Activated CD4-positive, alpha-beta T cell treated with anti-CD3 and anti-CD28 coated beads for 36 hours (primary cell): ENCODE results near the gene SSB. TPM values are rescaled to one million over a fixed set of nuclear protein-coding genes. Genes with fewer than 3 reads are reported as not detected.
"Not testable (repeated sequence)": the region's sequence is repeated elsewhere in the genome, so short reads cannot be mapped to it uniquely, and the experiment has no call there.

ENCODE experiments used
- ATAC-seq: fragments of 200-7000 bp; cut with Tn5 transposase; one replicate; pipeline ENCODE4 v1.10.0; 2021; ENCODE audit warnings: mild to moderate bottlenecking, moderate library complexity
- CTCF ChIA-PET: fragments of 350-600 bp; sonication (Branson Sonifier 250); formaldehyde crosslinking; loops from one replicate; lab custom pipeline; 2021; ENCODE audit warnings: antibody characterized with exemption; lab: Charles Lee
- POLR2A ChIA-PET: fragments of 350-600 bp; sonication (Branson Sonifier 250); formaldehyde crosslinking; loops from one replicate; lab custom pipeline; 2021; ENCODE audit warnings: antibody characterized with exemption, inconsistent platforms; lab: Charles Lee
- DNase-seq: peaks from one replicate; pipeline ENCODE4 v3.0.0-alpha.2; 2020
- H3K27ac Mint-ChIP-seq: one replicate; pipeline ENCODE4 v1.8.0; 2021; ENCODE audit warnings: mixed read lengths
- H3K27me3 Mint-ChIP-seq: one replicate; pipeline ENCODE4 v1.8.0; 2021; ENCODE audit warnings: mixed read lengths
- H3K36me3 Mint-ChIP-seq: one replicate; pipeline ENCODE4 v1.8.0; 2021; ENCODE audit warnings: low read depth, mixed read lengths
- H3K4me1 Mint-ChIP-seq: one replicate; pipeline ENCODE4 v1.8.0; 2021; ENCODE audit warnings: mixed read lengths
- H3K4me3 Mint-ChIP-seq: one replicate; pipeline ENCODE4 v1.8.0; 2021; ENCODE audit warnings: mild to moderate bottlenecking, moderate library complexity, mixed read lengths
- H3K9me3 Mint-ChIP-seq: one replicate; pipeline ENCODE4 v1.8.0; 2021; ENCODE audit warnings: low read depth, mixed read lengths
- intact Hi-C, 2 experiments: fragments of 100-400 bp; cut with DNase I in 1 of 2; cut with micrococcal nuclease in 1 of 2; formaldehyde crosslinking; loops; one replicate each; pipeline versions ENCODE4 v1.14.2 to v1.15.1; 2022 to 2024; cut with DNase I, micrococcal nuclease
- total RNA-seq, 2 experiments: library from RNA; stranded (reverse); gene quantifications; one replicate each; pipeline ENCODE4 v1.2.3, GENCODE V29; 2021

SSB gene
- total RNA-seq, 2 experiments from 2014 or later, result 127 to 138 TPM

DNA sequence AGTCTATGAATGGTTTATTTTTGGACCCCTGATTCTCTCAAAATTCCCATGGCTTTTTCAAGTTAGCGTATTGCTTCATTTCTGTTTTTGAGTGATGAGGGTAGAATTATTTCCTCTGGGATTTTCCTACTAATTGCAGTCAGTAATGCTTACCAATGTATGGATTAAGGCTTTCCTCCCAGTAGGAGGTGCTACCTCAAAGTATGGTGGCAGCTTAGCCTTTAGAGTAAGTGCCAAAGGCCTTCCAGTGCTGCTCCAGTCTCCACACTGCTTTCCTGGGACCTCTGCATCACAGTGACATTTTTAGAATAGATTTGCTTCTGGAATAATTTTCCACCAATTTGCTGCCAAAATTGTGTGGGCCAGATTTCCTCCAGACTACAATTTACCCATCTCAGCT is 16.2 kb upstream of the SSB start:
- Mint-ChIP-seq H3K9me3 (no peaks in the 10 kb centered on the region), H3K27ac (no peak overlapping the region), H3K4me3 (no peak overlapping the region), H3K36me3 (no peaks in the 10 kb centered on the region), H3K27me3 (peaks cover 3% of the 10 kb centered on the region), H3K4me1 (no peaks in the 10 kb centered on the region)
- ChIA-PET POLR2A (no interaction called here), CTCF (interaction anchor here (1.3 kb wide), 1 partner anchor 16 kb away, joined by 5 read pairs; the partner anchor contains the start of gene SSB)
- ATAC-seq (no peak), DNase-seq (no peak)
- intact Hi-C loops, result no loop called here

DNA sequence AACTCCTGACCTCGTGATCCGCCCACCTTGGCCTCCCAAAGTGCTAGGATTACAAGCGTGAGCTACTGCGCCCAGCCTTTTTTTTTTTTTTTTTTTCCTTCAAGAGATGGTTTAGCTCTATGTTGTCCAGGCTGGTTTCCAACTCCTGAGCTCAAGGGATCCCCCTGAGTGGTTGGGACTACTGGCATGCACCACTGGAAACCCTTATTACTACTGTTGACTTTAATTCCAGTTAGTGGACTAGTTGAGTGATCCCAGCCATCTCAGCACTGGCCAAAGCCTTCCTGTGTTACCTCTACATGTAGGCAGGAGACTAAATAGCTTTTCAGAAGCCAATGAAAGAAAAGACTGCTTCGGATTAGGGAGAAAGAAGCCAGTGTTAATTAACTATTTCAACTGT is 8.1 kb upstream of the SSB start:
- ChIA-PET CTCF (interaction anchor here (1.5 kb wide), 1 partner anchor 269 kb away, joined by 3 read pairs; no protein-coding TSS in a partner anchor), POLR2A (no interaction called here)

DNA sequence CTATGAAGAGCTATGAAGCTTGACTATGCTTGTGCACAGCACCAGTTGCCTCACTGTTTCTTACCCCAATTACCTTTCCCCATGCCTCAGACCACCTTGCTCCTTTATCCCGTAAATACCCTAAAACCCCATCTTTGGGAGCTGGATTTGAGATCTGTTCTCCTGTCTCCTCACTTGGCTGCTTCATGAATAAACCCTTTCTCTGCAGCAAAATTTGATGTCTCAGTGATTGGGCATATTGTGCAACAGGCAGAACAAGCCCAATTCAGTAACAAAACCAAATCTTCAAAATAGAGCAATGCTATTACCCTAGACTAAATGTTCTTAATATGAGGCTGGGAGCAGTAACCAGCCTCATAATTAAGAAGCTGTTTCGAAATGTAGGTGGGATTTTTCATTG is 3.5 kb upstream of the SSB start:
- POLR2A ChIA-PET, result no interaction called here
- Mint-ChIP-seq H3K36me3 (no peaks in the 10 kb centered on the region), H3K9me3 (no peaks in the 10 kb centered on the region), H3K4me3 (no peak overlapping the region), H3K27ac (no peak overlapping the region), H3K4me1 (peaks cover 6% of the 10 kb centered on the region), H3K27me3 (peaks cover 2% of the 10 kb centered on the region)
- CTCF ChIA-PET, result interaction anchor here (0.8 to 1.4 kb wide), 2 partner anchors 30 to 33 kb away, joined by 3 to 4 read pairs; partner anchors contain the start of gene METTL5
- DNase-seq (no peak), ATAC-seq (no peak)
- intact Hi-C loops, result loop anchor here in 1 of 2 experiments (5.0 kb wide), 1 partner anchor 63 kb away; the partner anchor contains the start of gene KLHL23

More for the DNA sequence above, 8.1 kb upstream of the SSB start:
- Mint-ChIP-seq H3K4me1 (peaks cover 5% of the 10 kb centered on the region), H3K4me3 (no peak overlapping the region), H3K27ac (no peak overlapping the region), H3K27me3 (peaks cover 15% of the 10 kb centered on the region), H3K9me3 (no peaks in the 10 kb centered on the region), H3K36me3 (no peaks in the 10 kb centered on the region)
- intact Hi-C loops, result loop anchor here in 1 of 2 experiments (1.0 kb wide), 1 partner anchor 9 kb away; no protein-coding TSS in a partner anchor
- DNase-seq (no peak), ATAC-seq (no peak)

DNA sequence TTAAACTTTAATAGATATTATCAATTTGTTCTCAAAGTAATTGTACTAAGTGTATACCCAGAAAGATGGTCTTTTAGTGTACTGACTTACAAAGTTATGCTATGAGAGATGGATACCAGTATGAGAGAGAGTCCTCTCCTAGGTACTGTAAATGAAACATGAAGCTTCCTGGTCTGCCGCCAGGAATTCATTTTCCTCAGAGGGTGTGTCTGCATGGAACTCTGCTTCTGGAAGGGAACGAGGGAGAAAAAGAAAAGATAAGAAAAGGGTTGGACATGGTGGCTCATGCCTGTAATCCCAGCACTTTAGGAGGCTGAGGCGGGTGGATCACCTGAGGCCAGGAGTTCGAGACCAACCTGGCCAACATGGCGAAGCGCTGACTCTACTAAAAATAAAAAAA is 2.2 kb upstream of the SSB start:
- POLR2A ChIA-PET, result interaction anchor here (0.5 kb wide), 1 partner anchor 26 kb away, joined by 4 read pairs; no protein-coding TSS in a partner anchor
- peaks cover 2% of the 10 kb centered on the region for H3K27me3 Mint-ChIP-seq
- H3K27ac Mint-ChIP-seq, result no peak overlapping the region
- DNase-seq (no peak), ATAC-seq (no peak)
- intact Hi-C loops, result loop anchor here in 1 of 2 experiments (5.0 kb wide), 1 partner anchor 64 kb away; the partner anchor contains the start of gene KLHL23
- peaks cover 10% of the 10 kb centered on the region for H3K4me1 Mint-ChIP-seq
- H3K4me3 Mint-ChIP-seq, result no peak overlapping the region
- CTCF ChIA-PET, result no interaction called here
- peaks cover 4% of the 10 kb centered on the region for H3K36me3 Mint-ChIP-seq
- no peaks in the 10 kb centered on the region for H3K9me3 Mint-ChIP-seq

DNA sequence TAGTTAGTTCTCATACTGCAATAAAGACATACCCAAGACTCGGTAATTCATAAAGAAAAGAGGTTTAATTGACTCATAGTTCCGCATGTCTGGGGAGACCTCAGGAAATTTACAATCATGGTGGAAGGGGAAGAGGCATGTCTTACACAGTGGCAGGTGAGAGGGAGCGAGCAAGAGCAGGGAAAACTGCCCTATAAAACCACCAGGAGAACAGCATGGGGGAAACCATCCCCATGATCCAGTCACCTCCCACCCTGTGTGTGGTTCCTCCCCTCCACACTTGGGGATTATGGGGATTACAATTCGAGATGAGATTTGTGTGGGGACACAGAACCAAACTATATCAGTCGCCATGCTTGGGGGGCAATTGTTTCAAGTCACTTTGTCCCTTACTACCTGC is 1.1 kb upstream of the SSB start:
- ATAC-seq (no peak), DNase-seq (no peak)
- Mint-ChIP-seq H3K27me3 (no peaks in the 10 kb centered on the region), H3K9me3 (no peaks in the 10 kb centered on the region), H3K4me1 (peaks cover 19% of the 10 kb centered on the region), H3K27ac (no peak overlapping the region), H3K4me3 (no peak overlapping the region), H3K36me3 (peaks cover 11% of the 10 kb centered on the region)
- POLR2A ChIA-PET, result interaction anchor here (1.6 kb wide), 1 partner anchor 213 kb away, joined by 4 read pairs; no protein-coding TSS in a partner anchor
- CTCF ChIA-PET, result no interaction called here
- intact Hi-C loops, result loop anchor here in 1 of 2 experiments (5.0 kb wide), 1 partner anchor 65 kb away; the partner anchor contains the start of gene KLHL23

DNA sequence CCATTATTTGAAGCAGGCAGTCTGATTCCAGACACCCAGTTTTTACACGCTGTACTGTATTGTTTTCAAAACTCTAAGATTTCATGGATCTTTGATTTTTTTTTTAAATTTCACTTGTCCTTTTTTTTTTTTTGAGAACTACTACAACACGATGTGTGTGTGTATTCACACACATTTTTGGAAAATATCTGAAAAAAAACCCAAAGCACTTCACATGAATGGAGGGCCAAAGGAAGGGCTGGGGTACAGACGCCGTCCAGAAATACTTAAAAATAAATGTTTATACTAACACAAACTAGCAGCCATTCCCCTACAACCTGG is 314 bp upstream of the SSB start:
- peaks cover 22% of the 10 kb centered on the region for H3K4me1 Mint-ChIP-seq
- H3K27ac Mint-ChIP-seq, result peak overlapping the region; percentile 82
- ATAC-seq (no peak), DNase-seq (no peak)
- H3K4me3 Mint-ChIP-seq, result peak overlapping the region; percentile 93
- ChIA-PET CTCF (interaction anchor here (1.0 kb wide), 2 partner anchors 17 to 26 kb away, joined by 3 read pairs; no protein-coding TSS in a partner anchor), POLR2A (interaction anchor here (1.2 to 1.6 kb wide), 2 partner anchors 29 to 213 kb away, joined by 4 to 12 read pairs; partner anchors contain the start of gene UBR3)
- peaks cover 12% of the 10 kb centered on the region for H3K36me3 Mint-ChIP-seq
- intact Hi-C loops, result loop anchor here (1.0 to 5.0 kb wide), 5 partner anchors 30 to 225 kb away; partner anchors contain the start of genes CFAP210 (in 1 of the 2), FASTKD1 (in 1 of the 2), KLHL23 (in 1 of the 2) and PHOSPHO2 (in 1 of the 2)
- no peaks in the 10 kb centered on the region for H3K9me3 Mint-ChIP-seq
- no peaks in the 10 kb centered on the region for H3K27me3 Mint-ChIP-seq

DNA sequence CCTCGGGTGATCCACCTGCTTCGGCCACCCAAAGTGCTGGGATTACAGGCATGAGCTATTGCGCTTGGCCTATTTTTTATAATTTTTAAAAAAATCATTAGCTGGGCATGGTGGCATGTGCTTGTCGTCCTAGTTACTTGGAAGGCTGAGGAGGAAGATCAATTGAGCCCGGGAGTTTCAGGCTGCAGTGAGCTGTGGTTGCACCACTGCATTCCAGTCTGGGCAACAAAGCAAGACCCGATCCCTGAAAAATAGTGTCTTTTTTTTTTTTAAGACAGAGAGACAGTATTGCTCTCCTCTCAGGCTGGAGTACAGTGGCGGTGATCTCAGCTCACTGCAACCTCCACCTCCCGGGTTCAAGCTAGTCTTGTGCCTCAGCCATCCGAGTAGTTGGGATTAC is 4.8 kb downstream of the SSB start:
- ChIA-PET CTCF (interaction anchor here (1.2 to 2.0 kb wide), 4 partner anchors 9 to 15 kb away, joined by 4 to 17 read pairs (median 4); no protein-coding TSS in a partner anchor), POLR2A (no interaction called here)
- DNase-seq, result no peak
- ATAC-seq, result no peak
- H3K27ac Mint-ChIP-seq, result no peak overlapping the region
- H3K36me3 Mint-ChIP-seq, result peaks cover 38% of the 10 kb centered on the region
- H3K27me3 Mint-ChIP-seq, result no peaks in the 10 kb centered on the region
- H3K4me1 Mint-ChIP-seq, result peaks cover 19% of the 10 kb centered on the region
- no peak overlapping the region for H3K4me3 Mint-ChIP-seq
- intact Hi-C loops, result no loop called here
- no peaks in the 10 kb centered on the region for H3K9me3 Mint-ChIP-seq

DNA sequence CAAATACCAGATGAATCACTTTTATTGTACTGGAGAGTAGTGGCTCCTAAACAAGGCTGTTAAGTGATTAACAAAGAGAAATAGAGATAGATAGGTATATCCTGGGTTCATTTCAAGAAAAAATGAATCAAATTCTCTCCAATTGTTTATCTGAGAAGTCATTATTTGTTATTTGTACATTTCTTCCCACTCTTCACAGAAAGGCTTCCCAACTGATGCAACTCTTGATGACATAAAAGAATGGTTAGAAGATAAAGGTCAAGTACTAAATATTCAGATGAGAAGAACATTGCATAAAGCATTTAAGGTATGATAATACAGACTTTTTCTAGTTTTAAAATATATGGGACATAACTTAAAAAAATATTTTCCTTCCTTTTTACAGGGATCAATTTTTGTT is 7.9 kb downstream of the SSB start:
- intact Hi-C loops, result no loop called here
- H3K4me3 Mint-ChIP-seq, result no peak overlapping the region
- H3K9me3 Mint-ChIP-seq, result no peaks in the 10 kb centered on the region
- CTCF ChIA-PET, result interaction anchor here (0.9 to 1.4 kb wide), 2 partner anchors 17 to 21 kb away, joined by 3 to 4 read pairs; partner anchors contain the start of gene UBR3
- POLR2A ChIA-PET, result no interaction called here
- peaks cover 12% of the 10 kb centered on the region for H3K4me1 Mint-ChIP-seq
- ATAC-seq, result no peak
- H3K27me3 Mint-ChIP-seq, result no peaks in the 10 kb centered on the region
- H3K27ac Mint-ChIP-seq, result peak overlapping the region; percentile 61
- no peak for DNase-seq
- peaks cover 50% of the 10 kb centered on the region for H3K36me3 Mint-ChIP-seq

DNA sequence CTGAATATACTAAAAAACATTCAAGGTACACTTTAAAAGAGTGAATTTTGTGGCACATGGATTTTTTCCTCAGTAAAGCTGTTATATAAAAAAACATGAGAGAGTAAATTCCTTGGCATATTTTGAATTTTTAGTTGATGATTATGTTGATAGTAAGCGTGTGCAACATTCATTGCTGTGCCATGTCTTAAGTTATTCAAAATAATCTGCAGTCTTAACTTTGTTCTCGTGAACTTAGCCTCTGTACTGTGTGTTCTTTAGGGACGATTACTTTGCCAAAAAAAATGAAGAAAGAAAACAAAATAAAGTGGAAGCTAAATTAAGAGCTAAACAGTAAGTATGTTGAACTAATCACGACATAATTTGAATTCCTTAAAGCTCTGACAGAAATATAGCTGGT is 9.6 kb downstream of the SSB start:
- DNase-seq (no peak), ATAC-seq (no peak)
- POLR2A ChIA-PET, result no interaction called here
- Mint-ChIP-seq H3K27ac (no peak overlapping the region), H3K36me3 (peaks cover 52% of the 10 kb centered on the region), H3K9me3 (no peaks in the 10 kb centered on the region), H3K4me1 (no peaks in the 10 kb centered on the region), H3K4me3 (no peak overlapping the region), H3K27me3 (no peaks in the 10 kb centered on the region)
- CTCF ChIA-PET, result interaction anchor here (0.6 kb wide), 1 partner anchor 19 kb away, joined by 3 read pairs; the partner anchor contains the start of gene UBR3
- intact Hi-C loops, result no loop called here

DNA sequence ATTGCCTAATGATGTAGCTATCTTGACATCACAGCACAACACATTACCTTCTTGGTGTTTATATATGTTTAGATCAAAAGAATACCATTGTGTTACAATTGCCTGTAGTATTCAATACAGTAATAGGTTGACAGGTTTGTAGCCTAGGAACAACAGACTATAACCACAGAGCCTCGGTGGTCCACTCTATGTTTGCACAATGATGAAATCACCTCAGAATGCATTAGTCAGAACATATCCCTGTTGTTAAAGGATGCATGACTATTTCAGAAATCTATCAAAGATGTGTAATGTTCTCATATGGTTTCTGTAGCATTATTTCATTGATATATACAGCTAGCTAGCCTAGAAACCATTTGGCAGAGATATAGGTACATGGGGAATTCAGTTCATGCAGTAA is 17.2 kb downstream of the SSB start:
- Mint-ChIP-seq H3K36me3 (peaks cover 58% of the 10 kb centered on the region), H3K27ac (no peak overlapping the region), H3K27me3 (no peaks in the 10 kb centered on the region), H3K4me1 (peaks cover 18% of the 10 kb centered on the region), H3K9me3 (peaks cover 5% of the 10 kb centered on the region), H3K4me3 (no peak overlapping the region)
- ChIA-PET POLR2A (interaction anchor here (0.7 kb wide), 1 partner anchor 12 kb away, joined by 5 read pairs; no protein-coding TSS in a partner anchor), CTCF (interaction anchor here (0.9 to 1.9 kb wide), 5 partner anchors 8 to 336 kb away, joined by 3 to 9 read pairs (median 5); partner anchors contain the start of genes BBS5, METTL5 and SSB)
- ATAC-seq, result peak; percentile 74
- DNase-seq, result no peak
- intact Hi-C loops, result no loop called here

DNA sequence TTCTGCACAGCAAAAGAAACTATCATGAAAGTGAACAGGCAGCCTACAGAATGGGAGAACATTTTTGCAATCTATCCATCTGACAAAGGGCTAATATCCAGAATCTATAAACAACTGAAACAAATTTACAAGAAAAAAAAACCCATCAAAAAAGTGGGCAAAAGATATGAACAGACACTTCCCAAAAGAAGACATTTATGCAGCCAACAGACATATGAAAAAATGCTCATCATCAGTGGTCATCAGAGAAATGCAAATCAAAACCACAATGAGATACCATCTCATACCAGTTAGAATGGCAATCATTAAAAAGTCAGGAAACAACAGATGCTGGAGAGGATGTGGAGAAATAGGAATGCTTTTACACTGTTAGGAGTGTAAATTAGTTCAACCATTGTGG is 18.3 kb downstream of the SSB start:
- H3K4me3 Mint-ChIP-seq, intact Hi-C loops, ATAC-seq, DNase-seq, POLR2A ChIA-PET, H3K27ac Mint-ChIP-seq, H3K9me3 Mint-ChIP-seq, CTCF ChIA-PET, H3K27me3 Mint-ChIP-seq: not testable (repeated sequence)
- Mint-ChIP-seq H3K36me3 (peaks cover 57% of the 10 kb centered on the region), H3K4me1 (peaks cover 28% of the 10 kb centered on the region)
